ENCODE measurements around the gene CLCA4.

DNA sequence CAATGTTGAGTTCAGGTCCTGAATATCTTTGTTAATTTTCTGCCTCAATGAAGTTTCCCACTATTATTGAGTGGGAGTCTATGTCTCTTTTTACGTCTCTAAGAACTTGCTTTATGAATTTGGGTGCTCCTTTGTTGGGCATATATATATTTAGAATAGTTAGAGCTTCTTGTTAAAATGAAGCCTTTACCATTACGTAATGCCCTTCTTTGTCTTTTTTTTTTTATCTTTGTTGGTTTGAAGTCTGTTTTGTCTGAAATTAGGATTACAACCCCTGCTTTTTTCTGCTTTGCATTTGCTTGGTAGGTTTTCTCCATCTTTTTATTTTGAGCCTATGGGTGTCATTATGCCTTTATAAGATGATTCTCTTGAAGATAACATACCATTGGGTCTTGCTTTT lies 10.9 kb downstream of the CLCA4 start:
- TF ChIP-seq, protein P1, sequence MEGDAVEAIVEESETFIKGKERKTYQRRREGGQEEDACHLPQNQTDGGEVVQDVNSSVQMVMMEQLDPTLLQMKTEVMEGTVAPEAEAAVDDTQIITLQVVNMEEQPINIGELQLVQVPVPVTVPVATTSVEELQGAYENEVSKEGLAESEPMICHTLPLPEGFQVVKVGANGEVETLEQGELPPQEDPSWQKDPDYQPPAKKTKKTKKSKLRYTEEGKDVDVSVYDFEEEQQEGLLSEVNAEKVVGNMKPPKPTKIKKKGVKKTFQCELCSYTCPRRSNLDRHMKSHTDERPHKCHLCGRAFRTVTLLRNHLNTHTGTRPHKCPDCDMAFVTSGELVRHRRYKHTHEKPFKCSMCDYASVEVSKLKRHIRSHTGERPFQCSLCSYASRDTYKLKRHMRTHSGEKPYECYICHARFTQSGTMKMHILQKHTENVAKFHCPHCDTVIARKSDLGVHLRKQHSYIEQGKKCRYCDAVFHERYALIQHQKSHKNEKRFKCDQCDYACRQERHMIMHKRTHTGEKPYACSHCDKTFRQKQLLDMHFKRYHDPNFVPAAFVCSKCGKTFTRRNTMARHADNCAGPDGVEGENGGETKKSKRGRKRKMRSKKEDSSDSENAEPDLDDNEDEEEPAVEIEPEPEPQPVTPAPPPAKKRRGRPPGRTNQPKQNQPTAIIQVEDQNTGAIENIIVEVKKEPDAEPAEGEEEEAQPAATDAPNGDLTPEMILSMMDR (IDR thresholded peaks at IDR 0.05), result no peak
- TF ChIP-seq, protein P2, sequence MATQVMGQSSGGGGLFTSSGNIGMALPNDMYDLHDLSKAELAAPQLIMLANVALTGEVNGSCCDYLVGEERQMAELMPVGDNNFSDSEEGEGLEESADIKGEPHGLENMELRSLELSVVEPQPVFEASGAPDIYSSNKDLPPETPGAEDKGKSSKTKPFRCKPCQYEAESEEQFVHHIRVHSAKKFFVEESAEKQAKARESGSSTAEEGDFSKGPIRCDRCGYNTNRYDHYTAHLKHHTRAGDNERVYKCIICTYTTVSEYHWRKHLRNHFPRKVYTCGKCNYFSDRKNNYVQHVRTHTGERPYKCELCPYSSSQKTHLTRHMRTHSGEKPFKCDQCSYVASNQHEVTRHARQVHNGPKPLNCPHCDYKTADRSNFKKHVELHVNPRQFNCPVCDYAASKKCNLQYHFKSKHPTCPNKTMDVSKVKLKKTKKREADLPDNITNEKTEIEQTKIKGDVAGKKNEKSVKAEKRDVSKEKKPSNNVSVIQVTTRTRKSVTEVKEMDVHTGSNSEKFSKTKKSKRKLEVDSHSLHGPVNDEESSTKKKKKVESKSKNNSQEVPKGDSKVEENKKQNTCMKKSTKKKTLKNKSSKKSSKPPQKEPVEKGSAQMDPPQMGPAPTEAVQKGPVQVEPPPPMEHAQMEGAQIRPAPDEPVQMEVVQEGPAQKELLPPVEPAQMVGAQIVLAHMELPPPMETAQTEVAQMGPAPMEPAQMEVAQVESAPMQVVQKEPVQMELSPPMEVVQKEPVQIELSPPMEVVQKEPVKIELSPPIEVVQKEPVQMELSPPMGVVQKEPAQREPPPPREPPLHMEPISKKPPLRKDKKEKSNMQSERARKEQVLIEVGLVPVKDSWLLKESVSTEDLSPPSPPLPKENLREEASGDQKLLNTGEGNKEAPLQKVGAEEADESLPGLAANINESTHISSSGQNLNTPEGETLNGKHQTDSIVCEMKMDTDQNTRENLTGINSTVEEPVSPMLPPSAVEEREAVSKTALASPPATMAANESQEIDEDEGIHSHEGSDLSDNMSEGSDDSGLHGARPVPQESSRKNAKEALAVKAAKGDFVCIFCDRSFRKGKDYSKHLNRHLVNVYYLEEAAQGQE (IDR thresholded peaks at IDR 0.05; ENCODE audit: insufficient read depth in 1 of 2, low read depth in 2 of 2, low read length in 1 of 2), result no peak
- TF ChIP-seq POLR2AphosphoS5 (IDR thresholded peaks at IDR 0.05; ENCODE audit: low read depth, low read length), result no peak
